ENCODE data around the gene PDRG1. TPM values are rescaled to one million over a fixed set of nuclear protein-coding genes. Genes with fewer than 3 reads are reported as not detected.

The PDRG1 gene
- polyA plus RNA-seq, 2 of the 4 experiments (the other 2 are of a cell fraction): 20.7 to 25.2 TPM

DNA sequence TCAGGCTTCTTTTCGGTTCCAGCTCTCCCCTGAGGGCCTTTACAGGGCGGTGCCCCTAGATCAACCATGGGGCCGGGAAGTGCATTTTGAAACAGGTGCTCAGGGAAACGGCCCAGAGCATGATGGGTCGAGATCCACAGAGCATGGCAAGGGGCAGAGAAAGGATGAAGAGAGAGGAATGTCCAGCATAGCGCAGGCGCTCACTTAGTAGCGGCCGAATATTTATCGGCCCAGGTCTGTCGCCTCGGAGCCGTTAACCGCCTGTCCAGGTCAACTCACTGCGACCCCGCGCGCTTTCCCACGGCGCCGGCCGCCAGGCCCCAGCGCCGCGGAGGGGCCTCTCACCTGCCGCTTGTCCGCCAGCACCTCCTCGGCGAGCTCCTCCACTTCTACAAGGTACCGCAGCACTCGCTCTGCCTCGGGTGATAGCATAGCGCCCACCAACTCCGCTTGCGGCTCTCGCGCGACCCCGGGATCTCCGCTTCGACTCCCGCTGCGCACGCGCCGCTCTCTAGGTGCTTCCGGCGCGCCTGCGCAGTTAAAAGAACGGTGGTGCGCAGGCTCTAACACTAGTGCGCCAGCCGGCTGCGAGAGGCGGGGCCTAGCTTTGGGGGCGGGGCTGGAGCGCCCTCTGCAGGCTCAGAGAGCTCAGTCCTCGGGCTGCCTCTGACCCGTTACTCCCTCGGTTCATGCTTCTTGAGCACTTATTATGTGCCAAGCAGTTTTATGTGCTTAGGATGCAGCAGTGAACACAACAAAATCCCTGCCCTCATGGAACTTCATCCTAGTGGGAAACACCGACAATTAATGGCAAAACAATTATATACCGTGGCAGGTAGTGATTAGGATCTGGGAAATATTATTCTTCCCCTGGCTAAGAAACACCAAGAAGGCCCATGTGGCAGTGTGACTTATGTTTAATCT is at the start of gene PDRG1 (continued):
- TF ChIP-seq MYC (IDR thresholded peaks at IDR 0.05; ENCODE audit: borderline replicate concordance, low read length) (peak; percentile 48; the same call in 1 of the 2 replicates), BHLHE40 (IDR thresholded peaks at IDR 0.05; ENCODE audit: low read depth, low read length) (no peak), KDM1A (IDR thresholded peaks at IDR 0.05; ENCODE audit: low read depth) (no peak), ZSCAN20 (CRISPR knock-in tag; IDR thresholded peaks at IDR 0.05) (no peak), NPAS2 (CRISPR knock-in tag; IDR thresholded peaks at IDR 0.05; ENCODE audit: borderline replicate concordance) (no peak), EHF (CRISPR knock-in tag; IDR thresholded peaks at IDR 0.05) (no peak), FOSB (CRISPR knock-in tag; IDR thresholded peaks at IDR 0.05) (no peak), CHD4 (IDR thresholded peaks at IDR 0.05; ENCODE audit: borderline replicate concordance) (no peak), EHMT2 (IDR thresholded peaks at IDR 0.05; ENCODE audit: low read depth) (no peak), RAD21 (conservative IDR thresholded peaks at IDR 0.05 in 1 of 2, IDR thresholded peaks at IDR 0.05 in 1 of 2) (peak; percentile 77 to 89), MAZ (IDR thresholded peaks at IDR 0.05; ENCODE audit: borderline replicate concordance, low read depth, low read length) (no peak), EP300 (IDR thresholded peaks at IDR 0.05) (no peak), RARB (CRISPR knock-in tag; IDR thresholded peaks at IDR 0.05) (no peak), CBX8 (IDR thresholded peaks at IDR 0.05) (no peak), HOXB5 (CRISPR knock-in tag; IDR thresholded peaks at IDR 0.05) (no peak), JUN (IDR thresholded peaks at IDR 0.05) (peak; percentile 51 to 81; a peak in 4 of 5 replicates), NFE2L2 (conservative IDR thresholded peaks at IDR 0.05; ENCODE audit: low read length) (no peak), ZNF302 (CRISPR knock-in tag; IDR thresholded peaks at IDR 0.05) (no peak), PHF8 (IDR thresholded peaks at IDR 0.05; ENCODE audit: borderline replicate concordance, low read depth) (peak; percentile 76), POLR2A (IDR thresholded peaks at IDR 0.05; ENCODE audit: low read length) (peak; percentile 85), KDM5A (IDR thresholded peaks at IDR 0.05) (no peak), POLR2AphosphoS2 (conservative IDR thresholded peaks at IDR 0.05; ENCODE audit: low read length) (no peak), ESRRA (IDR thresholded peaks at IDR 0.05; ENCODE audit: borderline replicate concordance, low read length) (peak; percentile 61; the same call in 1 of the 2 replicates), HOXA7 (CRISPR knock-in tag; IDR thresholded peaks at IDR 0.05) (no peak), TP53 (CRISPR knock-in tag; IDR thresholded peaks at IDR 0.05) (no peak)
- TF ChIP-seq, protein P1, sequence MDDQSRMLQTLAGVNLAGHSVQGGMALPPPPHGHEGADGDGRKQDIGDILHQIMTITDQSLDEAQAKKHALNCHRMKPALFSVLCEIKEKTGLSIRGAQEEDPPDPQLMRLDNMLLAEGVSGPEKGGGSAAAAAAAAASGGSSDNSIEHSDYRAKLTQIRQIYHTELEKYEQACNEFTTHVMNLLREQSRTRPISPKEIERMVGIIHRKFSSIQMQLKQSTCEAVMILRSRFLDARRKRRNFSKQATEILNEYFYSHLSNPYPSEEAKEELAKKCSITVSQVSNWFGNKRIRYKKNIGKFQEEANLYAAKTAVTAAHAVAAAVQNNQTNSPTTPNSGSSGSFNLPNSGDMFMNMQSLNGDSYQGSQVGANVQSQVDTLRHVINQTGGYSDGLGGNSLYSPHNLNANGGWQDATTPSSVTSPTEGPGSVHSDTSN (IDR thresholded peaks at IDR 0.05): no peak
- TF ChIP-seq, protein P2, sequence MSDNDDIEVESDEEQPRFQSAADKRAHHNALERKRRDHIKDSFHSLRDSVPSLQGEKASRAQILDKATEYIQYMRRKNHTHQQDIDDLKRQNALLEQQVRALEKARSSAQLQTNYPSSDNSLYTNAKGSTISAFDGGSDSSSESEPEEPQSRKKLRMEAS (IDR thresholded peaks at IDR 0.05): peak; percentile 75
- TF ChIP-seq, protein P3, sequence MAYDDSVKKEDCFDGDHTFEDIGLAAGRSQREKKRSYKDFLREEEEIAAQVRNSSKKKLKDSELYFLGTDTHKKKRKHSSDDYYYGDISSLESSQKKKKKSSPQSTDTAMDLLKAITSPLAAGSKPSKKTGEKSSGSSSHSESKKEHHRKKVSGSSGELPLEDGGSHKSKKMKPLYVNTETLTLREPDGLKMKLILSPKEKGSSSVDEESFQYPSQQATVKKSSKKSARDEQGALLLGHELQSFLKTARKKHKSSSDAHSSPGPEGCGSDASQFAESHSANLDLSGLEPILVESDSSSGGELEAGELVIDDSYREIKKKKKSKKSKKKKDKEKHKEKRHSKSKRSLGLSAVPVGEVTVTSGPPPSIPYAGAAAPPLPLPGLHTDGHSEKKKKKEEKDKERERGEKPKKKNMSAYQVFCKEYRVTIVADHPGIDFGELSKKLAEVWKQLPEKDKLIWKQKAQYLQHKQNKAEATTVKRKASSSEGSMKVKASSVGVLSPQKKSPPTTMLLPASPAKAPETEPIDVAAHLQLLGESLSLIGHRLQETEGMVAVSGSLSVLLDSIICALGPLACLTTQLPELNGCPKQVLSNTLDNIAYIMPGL (CRISPR knock-in tag; IDR thresholded peaks at IDR 0.05; ENCODE audit: borderline replicate concordance): no peak
- TF ChIP-seq, protein P4, sequence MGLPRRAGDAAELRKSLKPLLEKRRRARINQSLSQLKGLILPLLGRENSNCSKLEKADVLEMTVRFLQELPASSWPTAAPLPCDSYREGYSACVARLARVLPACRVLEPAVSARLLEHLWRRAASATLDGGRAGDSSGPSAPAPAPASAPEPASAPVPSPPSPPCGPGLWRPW (IDR thresholded peaks at IDR 0.05): no peak
